ENCODE measurements around the gene AMACR.
"Not testable (repeated sequence)": the region's sequence is repeated elsewhere in the genome, so short reads cannot be mapped to it uniquely, and the experiment has no call there.

AMACR gene

GRCh38 chr5:34012791-34013190, 4.9 kb upstream of the AMACR start:
- Histone ChIP-seq H3K4me3 (no peak overlapping the region), H3K27ac (no peak overlapping the region)

GRCh38 chr5:34011536-34011935, 3.7 kb upstream of the AMACR start:
- Histone ChIP-seq H3K27ac (no peak overlapping the region), H3K4me3 (no peak overlapping the region)

- H3K27ac ChIP-seq, result not testable (repeated sequence)
Measured at GRCh38 chr5:34010146-34010545, 2.3 kb upstream of the AMACR start.

GRCh38 chr5:34009610-34010009, 1.8 kb upstream of the AMACR start:
- peak overlapping the region in 1 of 21 experiments; percentile 91 for H3K27ac ChIP-seq
- no peak overlapping the region for H3K4me3 ChIP-seq

More at GRCh38 chr5:34010146-34010545, 2.3 kb upstream of the AMACR start:
- not testable (repeated sequence) for H3K4me3 ChIP-seq

- Histone ChIP-seq H3K27ac (peak overlapping the region in 20 of 21 experiments; percentile 74 to 97 (median 91)), H3K4me3 (peak overlapping the region; percentile 59 to 78 (median 67))
Measured at GRCh38 chr5:34008802-34009201, 952 bp upstream of the AMACR start.

- peak overlapping the region; percentile 59 to 78 (median 67) for H3K4me3 ChIP-seq
- peak overlapping the region; percentile 71 to 97 (median 91) for H3K27ac ChIP-seq
Measured at GRCh38 chr5:34007201-34007620, 639 bp downstream of the AMACR start.

DNA sequence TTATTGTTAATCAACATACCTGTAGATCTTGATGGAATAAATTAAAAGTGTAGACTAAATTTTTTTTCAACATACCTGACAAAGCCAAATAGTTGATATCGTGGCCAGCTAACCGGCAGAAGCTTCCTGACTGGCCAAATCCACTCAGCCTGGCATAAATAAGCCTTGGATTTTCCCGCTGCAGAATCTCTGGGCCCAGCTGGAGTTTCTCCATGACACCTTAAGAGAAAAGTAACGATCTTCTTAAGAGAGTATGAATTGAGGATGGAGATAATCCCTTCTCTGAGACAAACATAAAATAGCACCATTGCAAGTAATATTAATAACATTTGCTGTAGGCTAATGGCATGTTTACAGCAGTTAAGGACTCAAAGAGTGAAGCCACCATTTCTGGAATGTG, 2.2 kb downstream of the AMACR start:
- Histone ChIP-seq H3K27ac (no peak overlapping the region), H3K4me3 (no peak overlapping the region)

GRCh38 chr5:34005211-34005610, 2.6 kb downstream of the AMACR start:
- no peak overlapping the region for H3K27ac ChIP-seq
- no peak overlapping the region for H3K4me3 ChIP-seq

DNA sequence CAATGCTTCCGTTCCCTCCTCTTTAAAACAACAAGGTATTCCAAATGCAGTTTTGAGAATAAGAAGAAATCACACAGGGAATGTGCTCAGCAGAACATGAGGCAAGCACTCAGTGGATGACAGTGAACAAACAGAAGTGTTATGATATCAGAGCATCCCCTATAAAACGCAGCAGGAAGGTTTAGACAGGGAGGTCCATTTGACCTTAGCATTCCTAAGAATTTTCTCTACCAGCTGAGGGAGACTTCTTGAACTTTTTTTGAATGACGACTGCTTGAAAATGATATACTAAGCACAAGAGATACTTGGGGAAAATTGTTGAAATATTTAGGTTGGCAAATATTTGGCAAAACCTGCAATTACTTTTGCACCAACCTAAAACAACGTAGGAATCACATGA, 3.9 kb downstream of the AMACR start:
- Histone ChIP-seq H3K4me3 (no peak overlapping the region), H3K27ac (no peak overlapping the region)

DNA sequence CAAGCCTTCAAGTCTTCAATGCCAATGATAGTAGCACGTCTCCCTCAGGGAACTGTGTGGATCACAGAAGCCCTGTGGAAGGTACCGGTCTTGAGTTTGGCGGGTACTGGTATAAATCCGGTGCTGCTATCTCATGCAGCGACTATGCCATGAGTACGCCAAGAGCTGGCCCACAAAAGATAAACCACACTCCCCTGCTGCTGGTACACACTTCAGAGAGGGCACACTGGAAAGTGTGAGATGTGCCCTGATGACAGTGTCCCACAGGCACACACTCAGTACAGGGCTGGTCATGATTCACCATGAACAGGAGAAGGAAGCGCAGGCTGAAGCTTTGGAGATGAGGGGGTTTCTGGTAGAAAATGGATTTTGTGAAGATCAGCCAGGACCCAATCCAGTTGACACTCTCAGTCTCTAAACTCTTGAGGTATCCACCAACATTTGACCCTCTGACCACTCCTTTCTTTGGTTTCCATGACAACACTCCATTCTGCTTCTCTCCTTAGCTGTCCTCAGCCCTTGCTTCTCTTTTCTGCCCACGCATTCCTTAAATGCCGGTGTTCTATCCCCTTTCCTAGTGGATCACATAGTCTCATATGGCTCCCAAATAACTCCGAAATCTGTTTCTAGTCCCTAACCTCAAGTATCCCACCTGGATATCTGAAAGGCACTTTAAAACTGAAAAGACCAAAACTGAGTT, 5.1 kb downstream of the AMACR start:
- Histone ChIP-seq H3K4me3 (no peak overlapping the region), H3K27ac (no peak overlapping the region)

GRCh38 chr5:34001241-34001841, 6.5 kb downstream of the AMACR start:
- Histone ChIP-seq H3K27ac (no peak overlapping the region), H3K4me3 (no peak overlapping the region)

GRCh38 chr5:33999978-34000377, 7.9 kb downstream of the AMACR start:
- H3K27ac ChIP-seq, result no peak overlapping the region

GRCh38 chr5:33997331-33997983, 10.4 kb downstream of the AMACR start:
- H3K27ac ChIP-seq, result no peak overlapping the region
- no peak overlapping the region for H3K4me3 ChIP-seq

More at GRCh38 chr5:33999978-34000377, 7.9 kb downstream of the AMACR start:
- no peak overlapping the region for H3K4me3 ChIP-seq

GRCh38 chr5:33995865-33996264, 12.0 kb downstream of the AMACR start:
- Histone ChIP-seq H3K4me3 (no peak overlapping the region), H3K27ac (no peak overlapping the region)

- Histone ChIP-seq H3K27ac (no peak overlapping the region), H3K4me3 (no peak overlapping the region)
Measured at GRCh38 chr5:33994845-33995244, 13.0 kb downstream of the AMACR start.

GRCh38 chr5:33992864-33993263, 15.0 kb downstream of the AMACR start:
- Histone ChIP-seq H3K4me3 (no peak overlapping the region), H3K27ac (no peak overlapping the region)

- Histone ChIP-seq H3K4me3 (no peak overlapping the region), H3K27ac (no peak overlapping the region)
Measured at GRCh38 chr5:33985447-33985846, 22.4 kb downstream of the AMACR start.

DNA sequence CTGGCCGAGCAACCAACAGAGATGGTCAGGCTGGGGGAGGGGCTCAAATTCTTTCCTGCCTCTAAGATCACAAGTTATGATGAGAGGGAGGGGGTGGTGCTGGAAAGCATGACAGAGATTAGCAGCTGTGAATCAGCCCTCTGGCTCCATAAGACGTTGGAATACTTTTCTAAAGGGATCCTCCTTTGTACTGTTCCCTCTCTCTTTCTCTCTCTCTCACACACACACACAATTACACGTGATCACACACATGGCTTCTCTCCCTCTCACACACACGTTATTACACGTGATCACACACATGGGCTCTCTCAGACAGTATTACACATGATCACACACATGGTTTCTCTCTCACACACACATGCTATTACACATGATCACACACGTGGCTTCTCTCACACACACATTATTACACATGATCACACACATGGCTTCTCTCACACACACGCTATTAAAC, 23.2 kb downstream of the AMACR start, which contains the start of gene SLC45A2:
TSS of gene SLC45A2 (minus strand) at position 23 of the 454 bp plus-strand sequence. CDS start 110 bp downstream, outside the sequence.
- Histone ChIP-seq H3K27ac (no peak within 1 kb of the TSS), H3K4me3 (no peak within 1 kb of the TSS)

- no peak overlapping the region for H3K27ac ChIP-seq
- H3K4me3 ChIP-seq, result no peak overlapping the region
Measured at GRCh38 chr5:33984178-33984577, 23.7 kb downstream of the AMACR start.

GRCh38 chr5:33981408-33982162, 26.3 kb downstream of the AMACR start:
- peak overlapping the region in 1 of 21 experiments; percentile 5 for H3K27ac ChIP-seq
- no peak overlapping the region for H3K4me3 ChIP-seq

All from skin epidermis (tissue), 12 donors.